Measurements from ENCODE around the gene CLCN2. TPM values are rescaled to one million over a fixed set of nuclear protein-coding genes. Genes with fewer than 3 reads are reported as not detected.

CLCN2 gene
- polyA plus RNA-seq, 1 experiment, result 2.6 TPM

- ChIA-PET POLR2A (no interaction called here), CTCF (interaction anchor here (0.6 to 2.3 kb wide), 8 partner anchors 8 to 156 kb away, joined by 3 to 10 read pairs (median 3); no protein-coding TSS in a partner anchor)
- Histone ChIP-seq H3K4me3 (ENCODE audit: low read depth, low read length) (no peak overlapping the region), H3K36me3 (ENCODE audit: control insufficient read depth, insufficient read depth, low read length) (no peaks in the 10 kb centered on the region), H3K27me3 (ENCODE audit: control insufficient read depth, insufficient read depth, low read length) (peaks cover 18% of the 10 kb centered on the region)
- no peak for DNase-seq (ENCODE audit: low read depth)
- no peak for TF ChIP-seq CTCF (IDR thresholded peaks at IDR 0.05; ENCODE audit: insufficient read depth, low read depth, low read length)
These were observed 23.5 kb upstream of the CLCN2 start for GRCh38 chr3:184384856-184385422.

DNA sequence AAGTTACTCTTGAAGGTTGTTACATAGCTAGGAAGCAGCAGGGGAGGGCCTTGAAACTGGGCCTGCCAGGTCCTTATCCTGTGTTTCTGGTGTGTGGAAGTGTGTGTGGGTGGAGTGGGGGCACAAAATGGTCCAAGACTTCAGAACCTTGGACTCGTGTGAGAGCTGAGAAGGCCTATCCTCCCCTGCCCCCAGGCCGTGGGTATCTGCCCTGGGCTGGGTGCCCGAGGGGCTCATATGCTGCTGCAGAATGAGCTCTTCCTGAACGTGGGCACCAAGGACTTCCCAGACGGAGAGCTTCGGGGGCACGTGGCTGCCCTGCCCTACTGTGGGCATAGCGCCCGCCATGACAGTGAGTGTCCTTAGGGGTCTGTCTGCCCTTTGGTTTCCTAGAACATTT is 22.9 kb upstream of the CLCN2 start:
- no peak for TF ChIP-seq CTCF (IDR thresholded peaks at IDR 0.05; ENCODE audit: insufficient read depth, low read depth, low read length)
- Histone ChIP-seq H3K36me3 (ENCODE audit: control insufficient read depth, insufficient read depth, low read length) (no peaks in the 10 kb centered on the region), H3K4me3 (ENCODE audit: low read depth, low read length) (no peak overlapping the region), H3K27me3 (ENCODE audit: control insufficient read depth, insufficient read depth, low read length) (peaks cover 20% of the 10 kb centered on the region)
- POLR2A ChIA-PET, result no interaction called here
- CTCF ChIA-PET, result interaction anchor here (1.0 to 2.3 kb wide), 5 partner anchors 9 to 156 kb away, joined by 3 to 10 read pairs (median 3); no protein-coding TSS in a partner anchor
- no peak for DNase-seq (ENCODE audit: low read depth)

- POLR2A ChIA-PET, result no interaction called here
- CTCF ChIA-PET, result interaction anchor here (0.7 to 2.3 kb wide), 4 partner anchors 9 to 131 kb away, joined by 3 to 10 read pairs (median 3); no protein-coding TSS in a partner anchor
- DNase-seq (ENCODE audit: low read depth), result no peak
These were observed 21.8 kb upstream of the CLCN2 start for GRCh38 chr3:184383033-184383740.

DNA sequence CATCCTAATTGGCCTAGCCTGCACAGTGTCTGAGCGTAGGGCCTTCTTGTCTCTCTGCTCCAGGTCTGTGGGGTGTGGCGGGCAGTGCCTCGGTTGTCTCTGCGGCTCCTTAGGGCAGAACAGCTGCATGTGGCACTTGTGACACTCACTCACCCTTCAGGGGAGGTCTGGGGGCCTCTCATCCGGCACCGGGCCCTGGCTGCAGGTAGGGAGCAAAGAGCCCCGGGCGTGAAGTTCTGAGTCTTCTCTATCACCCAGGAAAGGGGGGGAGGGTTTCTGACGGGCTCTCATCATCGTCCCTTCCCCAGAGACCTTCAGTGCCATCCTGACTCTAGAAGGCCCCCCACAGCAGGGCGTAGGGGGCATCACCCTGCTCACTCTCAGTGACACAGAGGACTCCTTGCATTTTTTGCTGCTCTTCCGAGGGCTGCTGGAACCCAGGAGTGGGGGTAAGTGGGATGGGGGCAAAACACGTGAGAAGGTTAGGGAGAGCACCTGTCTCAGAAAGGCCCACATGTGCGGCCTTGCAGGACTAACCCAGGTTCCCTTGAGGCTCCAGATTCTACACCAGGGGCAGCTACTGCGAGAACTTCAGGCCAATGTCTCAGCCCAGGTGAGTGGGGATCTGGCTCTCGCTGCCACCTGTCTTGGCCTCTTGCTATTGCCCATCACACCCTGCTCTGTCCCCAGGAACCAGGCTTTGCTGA is 21.1 kb upstream of the CLCN2 start:
- POLR2A ChIA-PET, result no interaction called here
- Histone ChIP-seq H3K27me3 (ENCODE audit: control insufficient read depth, insufficient read depth, low read length) (peaks cover 20% of the 10 kb centered on the region), H3K4me3 (ENCODE audit: low read depth, low read length) (no peak overlapping the region), H3K36me3 (ENCODE audit: control insufficient read depth, insufficient read depth, low read length) (no peaks in the 10 kb centered on the region)
- DNase-seq (ENCODE audit: low read depth), result no peak
- CTCF ChIA-PET, result interaction anchor here (0.7 to 2.3 kb wide), 2 partner anchors 11 to 14 kb away, joined by 3 to 10 read pairs; no protein-coding TSS in a partner anchor
- TF ChIP-seq CTCF (IDR thresholded peaks at IDR 0.05; ENCODE audit: insufficient read depth, low read depth, low read length), result no peak

More at GRCh38 chr3:184383033-184383740, 21.8 kb upstream of the CLCN2 start:
- H3K36me3 ChIP-seq (ENCODE audit: control insufficient read depth, insufficient read depth, low read length), result no peaks in the 10 kb centered on the region
- peaks cover 21% of the 10 kb centered on the region for H3K27me3 ChIP-seq (ENCODE audit: control insufficient read depth, insufficient read depth, low read length)
- H3K4me3 ChIP-seq (ENCODE audit: low read depth, low read length), result no peak overlapping the region
- no peak for TF ChIP-seq CTCF (IDR thresholded peaks at IDR 0.05; ENCODE audit: insufficient read depth, low read depth, low read length)
